Pons (tissue), 1 donor: ENCODE measurements around the gene NADSYN1.
A peak's percentile ranks its signal among the peaks of the same experiment; 100 is the strongest.

ENCODE experiments used
- DNase-seq: peaks from one replicate; pipeline ENCODE4 v3.0.0-alpha.2; 2016; ENCODE audit warnings: low spot score

NADSYN1 gene

GRCh38 chr11:71491531-71491930 is 38.5 kb downstream of the NADSYN1 start:
- no peak for DNase-seq

DNA sequence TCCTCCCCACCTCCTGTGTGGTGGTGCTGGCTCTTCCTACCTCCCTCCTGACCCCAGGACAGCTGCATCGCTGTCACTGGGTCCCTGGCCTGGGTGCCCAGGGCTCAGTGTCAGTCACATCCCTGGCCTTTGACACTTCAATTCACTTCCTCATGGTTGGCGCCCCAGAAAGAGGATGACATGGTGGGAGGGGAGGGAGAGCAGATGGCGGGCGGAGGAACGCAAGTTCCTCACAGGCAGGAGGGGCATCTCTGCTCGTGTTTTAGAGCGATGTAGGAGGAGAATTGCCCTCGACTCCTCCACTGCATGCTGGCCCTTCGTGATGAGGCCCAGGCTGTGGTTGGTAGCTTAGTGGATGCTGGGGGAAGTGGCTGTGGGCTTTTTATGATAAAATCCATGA is 38.9 kb downstream of the NADSYN1 start:
- no peak for DNase-seq

DNA sequence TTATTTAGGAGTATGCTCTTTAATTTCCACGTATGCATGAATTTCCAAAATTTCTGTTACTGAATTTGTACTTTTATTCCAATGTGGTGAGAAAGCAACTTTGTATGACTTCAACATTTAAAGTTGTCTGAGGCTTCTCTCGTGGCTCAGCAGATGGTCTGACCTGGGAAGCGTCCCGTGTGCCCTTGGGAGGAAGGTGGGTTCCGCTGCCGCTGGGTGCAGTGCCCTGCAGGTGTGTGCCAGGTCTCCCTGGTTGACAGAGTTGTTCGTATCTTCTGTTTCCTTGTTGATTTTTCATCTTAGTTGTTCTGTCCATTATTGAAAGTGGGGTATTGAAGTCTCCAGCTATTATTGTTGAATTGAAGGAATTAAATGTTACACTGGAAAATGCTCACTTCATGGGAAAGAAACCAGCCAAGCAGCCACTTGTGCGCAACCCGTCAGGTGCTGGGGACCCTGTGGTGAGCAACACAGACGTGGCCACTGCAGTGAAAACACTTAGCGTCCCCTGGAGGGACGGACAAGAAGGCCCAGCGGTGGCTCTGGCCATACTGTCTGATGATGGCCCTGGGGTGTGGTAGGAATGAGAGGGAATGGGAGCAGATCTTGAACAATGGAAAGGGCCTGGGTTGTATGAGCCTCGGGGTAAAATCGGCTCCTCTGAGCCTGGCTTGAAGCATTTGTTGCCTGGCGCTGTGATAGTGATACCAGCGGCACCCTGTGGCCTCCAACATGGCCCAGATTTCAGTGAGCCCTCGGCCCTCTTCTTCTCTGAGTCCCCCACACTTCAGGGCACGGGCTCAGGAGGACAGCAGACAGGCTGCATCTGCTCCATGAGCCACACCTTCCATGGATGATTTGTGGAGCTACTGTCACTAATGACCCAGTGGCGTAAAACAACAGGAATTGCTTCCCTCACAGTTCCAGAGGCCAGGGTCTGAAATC is 42.6 kb downstream of the NADSYN1 start:
- no peak for DNase-seq

GRCh38 chr11:71496421-71496820 is 43.4 kb downstream of the NADSYN1 start:
- DNase-seq = no peak

DNA sequence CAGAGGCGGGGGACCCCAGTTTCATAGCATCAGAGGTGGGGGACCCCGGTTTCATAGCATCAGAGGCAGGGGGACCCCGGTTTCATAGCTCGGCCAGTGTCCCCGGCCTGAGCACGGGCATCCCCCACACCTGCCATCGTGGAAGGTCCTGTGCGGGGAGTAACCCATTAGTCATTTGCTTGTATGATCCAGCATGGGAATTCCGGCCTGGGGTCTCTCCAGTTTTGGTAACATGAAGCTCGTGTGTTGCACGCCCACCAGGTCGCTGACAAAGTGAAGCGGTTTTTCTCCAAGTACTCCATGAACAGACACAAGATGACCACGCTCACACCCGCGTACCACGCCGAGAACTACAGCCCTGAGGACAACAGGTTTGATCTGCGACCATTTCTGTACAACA is 45.1 kb downstream of the NADSYN1 start:
- no peak for DNase-seq

GRCh38 chr11:71499125-71499524 is 46.1 kb downstream of the NADSYN1 start:
- no peak for DNase-seq

- no peak for DNase-seq
Observed at GRCh38 chr11:71499546-71499945, 46.5 kb downstream of the NADSYN1 start.

- peak; percentile 8 for DNase-seq
Observed at GRCh38 chr11:71500601-71501021, 47.6 kb downstream of the NADSYN1 start.

- no peak for DNase-seq
Observed at GRCh38 chr11:71501071-71501985, 48.3 kb downstream of the NADSYN1 start.

DNA sequence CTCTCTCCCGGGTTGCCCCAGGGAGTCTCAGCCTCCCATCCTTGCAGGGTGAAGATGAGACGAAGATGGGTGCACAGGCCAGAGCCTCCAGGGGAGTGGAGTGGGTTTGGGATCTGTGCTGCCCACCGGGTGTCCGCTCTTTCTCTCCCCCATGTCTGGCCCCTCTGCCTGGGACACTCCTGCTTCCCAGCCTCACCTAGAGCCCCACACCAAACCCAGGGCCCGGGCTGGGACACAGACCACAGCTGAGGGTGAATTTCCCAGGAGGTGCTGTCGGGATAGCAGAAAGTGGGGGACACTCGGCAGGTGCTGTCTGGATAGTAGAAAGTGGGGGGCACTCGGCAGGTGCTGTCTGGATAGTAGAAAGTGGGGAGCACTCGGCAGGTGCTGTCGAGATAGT is 49.0 kb downstream of the NADSYN1 start:
- no peak for DNase-seq

DNA sequence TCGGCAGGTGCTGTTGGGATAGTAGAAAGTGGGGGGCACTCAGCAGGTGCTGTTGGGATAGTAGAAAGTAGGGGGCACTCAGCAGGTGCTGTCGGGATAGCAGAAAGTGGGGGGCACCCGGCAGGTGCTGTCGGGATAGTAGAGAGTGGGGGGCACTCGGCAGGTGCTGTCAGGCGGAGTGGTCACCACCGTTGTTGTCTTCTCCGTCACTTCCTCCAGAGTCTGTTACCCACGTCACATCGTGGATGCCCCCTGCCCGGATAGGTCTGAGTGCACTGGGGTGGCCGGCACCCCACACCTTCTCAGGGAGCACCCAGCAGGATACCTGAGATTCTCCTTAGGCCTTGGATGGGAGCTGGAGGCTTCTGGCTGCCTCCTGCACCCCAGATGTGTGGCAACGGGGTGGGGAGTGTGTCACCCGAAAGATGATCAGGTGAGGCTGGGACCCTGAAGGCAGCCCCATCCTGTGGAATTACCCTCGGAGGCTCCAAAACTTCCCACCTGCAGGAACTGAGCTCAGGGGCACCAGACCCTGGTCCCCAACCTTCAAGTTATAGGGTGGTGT is 50.0 kb downstream of the NADSYN1 start:
- DNase-seq = no peak

DNA sequence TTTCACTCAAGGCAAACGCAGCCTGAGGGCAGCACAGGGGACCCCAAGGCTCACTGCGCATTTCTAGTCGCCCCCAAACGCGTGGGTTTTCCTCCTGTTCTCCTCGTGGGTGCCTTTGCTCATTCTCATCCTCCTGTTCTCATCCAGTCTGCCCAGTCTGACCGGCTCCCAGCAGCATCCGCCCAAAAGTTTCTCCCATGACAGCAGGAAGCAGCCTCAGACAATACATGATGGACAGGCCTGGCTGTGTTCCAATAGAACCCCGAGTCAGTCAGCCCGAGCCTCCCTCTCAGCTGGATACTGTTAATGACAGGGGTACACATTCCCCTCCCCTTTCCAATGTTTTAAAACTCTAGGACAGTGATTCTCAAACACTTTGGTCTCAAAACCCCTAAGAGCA is 51.5 kb downstream of the NADSYN1 start:
- DNase-seq = no peak

- DNase-seq = no peak
Observed at GRCh38 chr11:71505001-71505400, 52.0 kb downstream of the NADSYN1 start.

DNA sequence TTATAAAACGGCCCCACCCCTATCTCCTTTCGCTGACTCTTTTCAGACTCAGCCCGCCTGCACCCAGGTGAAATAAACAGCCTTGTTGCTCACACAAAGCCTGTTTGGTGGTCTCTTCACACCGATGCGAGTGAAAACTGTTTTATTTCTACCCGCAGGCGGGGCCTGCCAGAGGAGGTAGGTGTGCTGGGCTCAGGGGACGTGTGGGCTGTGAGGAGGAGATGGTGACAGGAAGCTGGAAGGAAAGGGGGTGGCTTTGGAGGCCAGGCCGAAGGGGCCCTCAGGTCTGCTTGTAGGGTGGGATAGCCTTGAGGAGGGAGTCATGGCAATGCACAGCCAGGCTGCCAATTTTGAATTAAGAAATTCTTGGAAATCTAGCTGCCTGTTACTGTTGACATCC is 52.8 kb downstream of the NADSYN1 start:
- no peak for DNase-seq

- DNase-seq = no peak
Observed at GRCh38 chr11:71507102-71507501, 54.1 kb downstream of the NADSYN1 start.

DNA sequence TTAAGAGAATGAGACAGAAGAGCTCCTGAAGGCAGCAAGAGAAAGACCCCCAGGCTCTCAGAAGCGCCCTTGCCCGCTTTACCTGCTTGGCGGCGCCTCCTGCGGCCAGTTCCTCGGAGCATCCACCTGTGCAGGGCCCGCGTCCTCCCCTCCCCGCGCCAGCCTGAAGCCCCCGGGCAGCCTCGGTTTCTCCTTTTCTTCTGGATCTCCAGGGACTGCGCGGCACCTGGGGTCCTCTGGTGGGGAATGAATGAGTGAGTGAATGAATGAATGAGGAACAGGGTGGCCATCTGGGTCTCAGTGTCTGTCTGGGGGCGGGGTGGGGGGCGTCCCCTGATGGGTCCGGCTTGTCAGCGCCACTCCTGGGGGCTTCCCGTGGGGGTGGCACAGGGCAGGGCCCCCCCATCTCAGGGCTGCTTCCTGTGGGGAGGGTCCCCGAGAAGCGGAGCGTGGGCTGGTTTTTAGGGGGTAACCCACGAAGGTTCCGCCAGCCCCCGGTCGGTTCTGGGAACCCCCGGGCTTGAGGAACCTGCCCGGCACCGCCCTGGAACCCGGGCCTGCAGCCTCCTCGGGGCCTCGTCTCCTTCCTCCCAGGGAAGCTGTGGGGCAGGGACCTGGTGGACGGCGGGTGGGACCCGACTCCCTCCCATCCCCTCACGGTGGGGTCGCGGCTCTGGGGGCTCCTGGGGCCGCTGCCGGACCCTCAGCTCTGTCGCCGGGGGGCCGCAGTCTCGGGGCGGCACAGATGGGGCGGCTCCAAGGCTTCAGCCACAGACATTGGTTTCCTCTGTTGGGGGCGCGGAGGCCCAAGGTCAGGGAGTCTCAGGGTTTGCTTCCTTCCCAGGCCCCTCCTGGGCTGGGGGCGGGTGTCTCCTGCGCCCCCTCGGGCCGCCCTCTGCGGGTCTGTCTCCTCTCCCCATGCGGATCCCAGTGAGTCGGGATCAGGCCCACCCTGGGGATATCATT is 65.8 kb downstream of the NADSYN1 start:
- DNase-seq = no peak

- no peak for DNase-seq
Observed at GRCh38 chr11:71519546-71519945, 66.5 kb downstream of the NADSYN1 start.

- no peak for DNase-seq
Observed at GRCh38 chr11:71525188-71525937, 72.4 kb downstream of the NADSYN1 start.

- no peak for DNase-seq
Observed at GRCh38 chr11:71525938-71526495, 73.0 kb downstream of the NADSYN1 start.
